Right lobe of liver (tissue), 6 donors: ENCODE data around the gene MT1M. TPM values are rescaled to one million over a fixed set of nuclear protein-coding genes. Genes with fewer than 3 reads are reported as not detected.

Experiments
- ATAC-seq, 4 donors: fragments of 200-7000 bp; cut with Tn5 transposase; one replicate each; pipeline ENCODE4 v1.9.1; 2020; ENCODE audit warnings: mild to moderate bottlenecking in 4 of 4, moderate library complexity in 4 of 4
- DNase-seq, 3 donors: peaks; one replicate each; pipeline ENCODE4 v3.0.0-alpha.2; 2020
- H3K27ac ChIP-seq, 3 donors: fragments of 200-600 bp; one replicate each; pipeline ENCODE4 v1.8.0; 2022
- H3K27me3 ChIP-seq, 2 donors: fragments of 200-600 bp; one replicate each; pipeline ENCODE4 v1.8.0; 2022
- H3K36me3 ChIP-seq, 4 donors: fragments of 200-600 bp; sonication (generic) in 1 of 4; one replicate each; pipeline versions ENCODE4 v1.5.1 to v1.8.0; 2017 to 2022; ENCODE audit warnings: control low read depth in 1 of 4
- H3K4me1 ChIP-seq, 4 donors: fragments of 200-600 bp; sonication (generic) in 1 of 4; one replicate each; pipeline versions ENCODE4 v1.5.1 to v1.8.0; 2017 to 2022; ENCODE audit warnings: control low read depth in 1 of 4
- H3K4me3 ChIP-seq, 3 donors: fragments of 200-600 bp; one replicate each; pipeline ENCODE4 v1.8.0; 2022
- H3K9me3 ChIP-seq, 4 donors: fragments of 200-600 bp; sonication (generic) in 1 of 4; one replicate each; pipeline versions ENCODE4 v1.5.1 to v1.8.0; 2017 to 2022; ENCODE audit warnings: control low read depth in 1 of 4
- CTCF ChIP-seq, 4 donors: fragments of 200-600 bp in 3 of 4; fragments of 450-650 bp in 1 of 4; IDR thresholded peaks; one replicate each; pipeline versions ENCODE4 v1.5.1 to v1.8.0; 2016 to 2022; ENCODE audit warnings: antibody characterized with exemption in 4 of 4, mild to moderate bottlenecking in 2 of 4
- POLR2A ChIP-seq: fragments of 450-650 bp; IDR thresholded peaks from one replicate; pipeline ENCODE4 v1.6.1; 2017; ENCODE audit warnings: antibody characterized with exemption, mild to moderate bottlenecking
- WGBS: methylation state at CpG from one replicate; pipeline ENCODE4 v1.1.6; 2018; ENCODE audit warnings: low coverage, low lambda C conversion rate; ENCODE audit not compliant: insufficient coverage; ENCODE audit errors: missing lambda C conversion rate; 5-methylcytosine and 5-hydroxymethylcytosine counted together
- intact Hi-C, 2 donors: fragments of 100-400 bp; cut with DNase I; formaldehyde crosslinking; loops; one replicate each; pipeline versions ENCODE4 v1.11.2 to v1.14.1; 2022
- total RNA-seq, 6 experiments: library from RNA; depleted of rRNA in 2 of 6; stranded (reverse); fragments of >200 nt in 2 of 6; fragmentation: NEBNext Ultra II Directional in 3 of 6; extraction: Animal tissue kit (Norgen Biotek cat#: 25700) in 3 of 6; gene quantifications; one replicate each; pipeline versions ENCODE4 v1.1.0 to v1.2.4, GENCODE V29; 2016 to 2023
- donor health status: DM: no; HTN: yes; CAD: no.
- donor health status: DM: no; HTN: no; CAD: no.
- donor health status: DM: no; HTN: no; CAD: no.
- donor health status: DM: no; HTN: yes; CAD: no.
- donor health status: DM: no; HTN: yes; CAD: no.

The MT1M gene
- total RNA-seq, 6 experiments from 2014 or later = 8.6 to 569 (median 84.5) TPM

DNA sequence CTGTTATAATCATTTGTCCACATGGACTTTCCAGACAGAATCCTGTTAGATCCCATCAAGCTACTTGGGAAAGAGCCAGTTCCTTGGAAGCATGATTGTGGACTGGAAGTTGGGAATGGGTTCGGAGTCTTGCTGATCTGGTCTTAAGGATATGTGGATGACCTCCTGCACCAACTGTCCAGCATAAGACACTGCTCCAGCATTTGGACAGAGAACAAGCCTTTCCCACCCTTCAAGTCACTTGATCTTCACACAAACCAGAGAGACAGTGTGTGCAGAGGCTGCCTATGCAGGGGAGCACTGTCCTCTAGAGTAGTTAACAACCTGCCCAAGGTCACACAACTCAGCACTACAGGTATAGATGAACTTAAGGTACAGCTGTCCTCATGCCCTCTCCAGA is 13.4 kb downstream of the MT1M start:
- Histone ChIP-seq H3K36me3 (no peaks in the 10 kb centered on the region), H3K4me3 (no peak overlapping the region), H3K4me1 (peaks cover 0 to 41% (median 4%) of the 10 kb centered on the region in 4 donors), H3K9me3 (no peaks in the 10 kb centered on the region), H3K27me3 (no peaks in the 10 kb centered on the region), H3K27ac (no peak overlapping the region)
- WGBS = no CpG with 5 or more reads among the region's 1 CpG
- TF ChIP-seq CTCF (IDR thresholded peaks at IDR 0.05) = no peak
- TF ChIP-seq POLR2A = no peak
- no peak for ATAC-seq
- intact Hi-C loops = no loop called here
- DNase-seq = no peak

DNA sequence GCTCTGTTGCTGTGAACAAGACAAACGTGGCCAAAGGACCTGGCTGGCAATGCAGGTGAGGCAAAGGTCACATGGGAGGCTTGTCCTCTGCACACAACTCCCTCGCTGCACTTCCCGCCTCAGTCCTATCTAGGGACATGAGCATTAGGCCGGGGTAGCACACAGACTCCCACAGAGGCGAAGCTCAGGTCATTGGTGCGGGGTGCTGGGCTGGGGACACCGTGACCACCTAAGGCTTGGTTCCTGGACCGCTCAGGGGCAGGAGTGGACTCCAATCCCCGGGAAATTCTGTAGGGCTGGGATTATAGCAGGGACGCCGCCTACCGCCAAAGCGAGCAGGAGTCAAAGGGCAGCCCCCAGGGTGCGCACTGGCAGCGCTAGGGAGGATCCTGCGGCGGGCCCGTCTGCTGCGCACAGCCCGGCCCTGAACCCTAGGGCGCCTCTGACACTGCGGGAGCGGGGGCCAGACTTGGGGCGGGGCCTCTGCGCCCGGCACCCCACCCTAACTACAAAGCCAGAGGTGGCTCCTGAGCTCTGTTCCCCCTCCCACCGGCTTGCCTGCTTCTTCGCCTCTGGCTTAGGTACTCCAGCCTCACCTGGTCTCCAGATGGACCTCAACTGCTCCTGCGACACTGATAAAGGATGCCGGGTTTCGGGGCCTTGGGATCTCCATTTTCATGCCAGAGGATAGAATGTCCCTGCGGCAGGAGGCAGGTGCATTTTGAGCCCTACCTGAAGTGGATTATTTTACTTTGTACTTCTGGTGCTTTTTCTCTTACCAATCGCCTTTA is 15.4 kb downstream of the MT1M start:
- DNase-seq = peak; percentile 69 to 92 (median 91)
- Histone ChIP-seq H3K4me3 (peak overlapping the region in 1 of 3 donors; percentile 37), H3K9me3 (no peaks in the 10 kb centered on the region), H3K36me3 (no peaks in the 10 kb centered on the region), H3K4me1 (peaks cover 0 to 36% (median 4%) of the 10 kb centered on the region in 4 donors), H3K27me3 (no peaks in the 10 kb centered on the region), H3K27ac (peak overlapping the region in 2 of 3 donors; percentile 51 to 85)
- WGBS = 37% methylated on average over 3 of the region's 33 CpGs
- ATAC-seq = peak; percentile 73 to 81 (median 78)
- intact Hi-C loops = no loop called here
- TF ChIP-seq CTCF (IDR thresholded peaks at IDR 0.05) (peak in 3 of 4 donors; percentile 20 to 28 (median 28)), POLR2A (peak; percentile 59)

DNA sequence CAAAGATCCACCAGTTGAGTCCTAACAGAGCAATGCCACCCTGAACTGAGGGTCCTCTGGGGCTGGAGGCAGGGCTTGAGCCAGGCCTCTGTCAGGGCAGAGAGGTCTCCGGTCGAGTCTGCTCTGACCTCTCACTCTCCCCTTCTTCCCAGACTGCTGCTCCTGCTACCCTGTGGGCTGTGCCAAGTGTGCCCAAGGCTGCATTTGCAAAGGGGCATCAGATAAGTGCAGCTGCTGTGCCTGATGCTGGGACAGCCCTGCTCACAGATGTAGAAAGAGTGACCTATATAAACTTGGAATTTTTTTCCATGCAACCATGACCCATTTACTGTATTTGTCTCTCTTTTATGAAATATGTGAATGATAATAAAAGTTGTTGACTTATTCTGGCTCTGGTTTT is 16.8 kb downstream of the MT1M start:
- Histone ChIP-seq H3K27ac (peak overlapping the region in 1 of 3 donors; percentile 85), H3K27me3 (no peaks in the 10 kb centered on the region), H3K4me3 (no peak overlapping the region), H3K4me1 (peaks cover 0 to 24% (median 0%) of the 10 kb centered on the region in 4 donors), H3K36me3 (no peaks in the 10 kb centered on the region), H3K9me3 (no peaks in the 10 kb centered on the region)
- ATAC-seq (no peak), DNase-seq (no peak)
- WGBS = no CpG with 5 or more reads among the region's 2 CpGs
- intact Hi-C loops = no loop called here
- TF ChIP-seq CTCF (IDR thresholded peaks at IDR 0.05) (no peak), POLR2A (no peak)

- H3K4me1 ChIP-seq = peaks cover 0 to 20% (median 0%) of the 10 kb centered on the region in 4 donors
- DNase-seq (no peak), ATAC-seq (no peak)
- H3K9me3 ChIP-seq = no peaks in the 10 kb centered on the region
- no peaks in the 10 kb centered on the region for H3K27me3 ChIP-seq
- no peak overlapping the region for H3K27ac ChIP-seq
- intact Hi-C loops = no loop called here
- TF ChIP-seq POLR2A = no peak
- TF ChIP-seq CTCF (IDR thresholded peaks at IDR 0.05) = no peak
- WGBS = 78% methylated on average over 3 of the region's 3 CpGs
- H3K4me3 ChIP-seq = no peak overlapping the region
- H3K36me3 ChIP-seq = no peaks in the 10 kb centered on the region
Observed at GRCh38 chr16:56649820-56650219, 17.4 kb downstream of the MT1M start.
